Subcutaneous preadipocyte (primary cell): Measurements from ENCODE around the gene ZNF679. TPM values are rescaled to one million over a fixed set of nuclear protein-coding genes. Genes with fewer than 3 reads are reported as not detected.

Experiments
- total RNA-seq: library from RNA; depleted of rRNA; stranded (reverse); fragments of >200 nt; gene quantifications from 2 replicates; pipeline ENCODE4 v1.2.3, GENCODE V29; 2012

ZNF679 gene
- total RNA-seq = not detected in 2 replicates

GRCh38 chr7:64228174-64228573 is at the start of gene ZNF679:
TSS of gene ZNF679 (plus strand) at chr7:64228474. CDS start at chr7:64249118, 20,644 bp downstream.

GRCh38 chr7:64206903-64207302 is 21.4 kb upstream of the ZNF679 start, which contains the start of gene ZNF735:
TSS of gene ZNF735 (plus strand) at chr7:64207203. CDS start at chr7:64207203, 0 bp downstream.

GRCh38 chr7:64313740-64314491 is 85.6 kb downstream of the ZNF679 start, which contains the start of gene ZNF736:
TSS of gene ZNF736 (plus strand) at chr7:64313961. CDS start at chr7:64314151, 190 bp downstream.

Other genes starting within 250 kb of the ZNF679 start
- gene ZNF722, start 229.6 kb upstream of the ZNF679 start, total RNA-seq = not detected in 2 replicates
- gene ZNF727, start 183.0 kb upstream of the ZNF679 start, total RNA-seq = 0.39 and 1.8 TPM in 2 replicates
- not detected in 2 replicates for gene ZNF735, start 21.3 kb upstream of the ZNF679 start, total RNA-seq
- gene ZNF736, start 85.5 kb downstream of the ZNF679 start, total RNA-seq = 10.2 and 11.8 TPM in 2 replicates